BJ (cell line): Measurements from ENCODE around the gene TRAPPC3. TPM values are rescaled to one million over a fixed set of nuclear protein-coding genes. Genes with fewer than 3 reads are reported as not detected.
"Not testable (repeated sequence)": the region's sequence is repeated elsewhere in the genome, so short reads cannot be mapped to it uniquely, and the experiment has no call there.

Source experiments
- CTCF ChIA-PET: fragments of 350-600 bp; formaldehyde crosslinking; extraction: SDS; loops from one replicate; lab custom pipeline; 2021; ENCODE audit warnings: antibody characterized with exemption, inconsistent platforms; lab: Yijun Ruan, JAX
- POLR2A ChIA-PET: fragments of 300-600 bp; sonication (Branson Sonifier 250); formaldehyde crosslinking; extraction: SDS; loops from one replicate; lab custom pipeline; 2021; ENCODE audit warnings: antibody characterized with exemption; lab: Charles Lee
- DNase-seq: peaks from one replicate; pipeline ENCODE4 v3.0.0-alpha.2; 2011; ENCODE audit warnings: low read depth
- H3K27me3 ChIP-seq: 2 replicates; pipeline ENCODE4 v1.6.0; 2011; ENCODE audit warnings: low read length; ENCODE audit not compliant: control insufficient read depth, insufficient read depth
- H3K36me3 ChIP-seq: 2 replicates; pipeline ENCODE4 v1.5.1; 2011; ENCODE audit warnings: low read length; ENCODE audit not compliant: control insufficient read depth, insufficient read depth
- H3K4me3 ChIP-seq: 2 replicates; pipeline ENCODE4 v1.5.1; 2011; ENCODE audit warnings: low read depth, mild to moderate bottlenecking, control low read depth, low read length
- polyA plus RNA-seq: library from polyadenylated mRNA; depleted of rRNA; stranded (reverse); fragments of >200 nt; gene quantifications from 2 replicates; pipeline ENCODE4 v1.2.3, GENCODE V29; 2011
- TF ChIP-seq, protein P1 (sequence below): IDR thresholded peaks from 2 replicates; pipeline ENCODE4 v1.5.1; 2011; ENCODE audit warnings: low read depth, mild to moderate bottlenecking, control low read depth, inconsistent platforms, low read length, moderate library complexity; ENCODE audit not compliant: insufficient read depth

Gene TRAPPC3
- polyA plus RNA-seq, 1 experiment, result 65.4 TPM

- Histone ChIP-seq H3K27me3 (no peaks in the 10 kb centered on the region), H3K36me3 (no peaks in the 10 kb centered on the region), H3K4me3 (peak overlapping the region; percentile 43)
- TF ChIP-seq, protein P1, sequence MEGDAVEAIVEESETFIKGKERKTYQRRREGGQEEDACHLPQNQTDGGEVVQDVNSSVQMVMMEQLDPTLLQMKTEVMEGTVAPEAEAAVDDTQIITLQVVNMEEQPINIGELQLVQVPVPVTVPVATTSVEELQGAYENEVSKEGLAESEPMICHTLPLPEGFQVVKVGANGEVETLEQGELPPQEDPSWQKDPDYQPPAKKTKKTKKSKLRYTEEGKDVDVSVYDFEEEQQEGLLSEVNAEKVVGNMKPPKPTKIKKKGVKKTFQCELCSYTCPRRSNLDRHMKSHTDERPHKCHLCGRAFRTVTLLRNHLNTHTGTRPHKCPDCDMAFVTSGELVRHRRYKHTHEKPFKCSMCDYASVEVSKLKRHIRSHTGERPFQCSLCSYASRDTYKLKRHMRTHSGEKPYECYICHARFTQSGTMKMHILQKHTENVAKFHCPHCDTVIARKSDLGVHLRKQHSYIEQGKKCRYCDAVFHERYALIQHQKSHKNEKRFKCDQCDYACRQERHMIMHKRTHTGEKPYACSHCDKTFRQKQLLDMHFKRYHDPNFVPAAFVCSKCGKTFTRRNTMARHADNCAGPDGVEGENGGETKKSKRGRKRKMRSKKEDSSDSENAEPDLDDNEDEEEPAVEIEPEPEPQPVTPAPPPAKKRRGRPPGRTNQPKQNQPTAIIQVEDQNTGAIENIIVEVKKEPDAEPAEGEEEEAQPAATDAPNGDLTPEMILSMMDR, result no peak
- DNase-seq, result no peak
- ChIA-PET CTCF (interaction anchor here (0.7 to 4.4 kb wide), 9 partner anchors 8 to 124 kb away, joined by 3 to 33 read pairs (median 6); partner anchors contain the start of gene TRAPPC3), POLR2A (interaction anchor here (1.9 kb wide), 1 partner anchor 12 kb away, joined by 9 read pairs; the partner anchor contains the start of gene TRAPPC3)
These were observed 12.6 kb upstream of the TRAPPC3 start for GRCh38 chr1:36161641-36162531.

GRCh38 chr1:36160949-36161485, 11.7 kb upstream of the TRAPPC3 start:
- no peaks in the 10 kb centered on the region for H3K36me3 ChIP-seq

DNA sequence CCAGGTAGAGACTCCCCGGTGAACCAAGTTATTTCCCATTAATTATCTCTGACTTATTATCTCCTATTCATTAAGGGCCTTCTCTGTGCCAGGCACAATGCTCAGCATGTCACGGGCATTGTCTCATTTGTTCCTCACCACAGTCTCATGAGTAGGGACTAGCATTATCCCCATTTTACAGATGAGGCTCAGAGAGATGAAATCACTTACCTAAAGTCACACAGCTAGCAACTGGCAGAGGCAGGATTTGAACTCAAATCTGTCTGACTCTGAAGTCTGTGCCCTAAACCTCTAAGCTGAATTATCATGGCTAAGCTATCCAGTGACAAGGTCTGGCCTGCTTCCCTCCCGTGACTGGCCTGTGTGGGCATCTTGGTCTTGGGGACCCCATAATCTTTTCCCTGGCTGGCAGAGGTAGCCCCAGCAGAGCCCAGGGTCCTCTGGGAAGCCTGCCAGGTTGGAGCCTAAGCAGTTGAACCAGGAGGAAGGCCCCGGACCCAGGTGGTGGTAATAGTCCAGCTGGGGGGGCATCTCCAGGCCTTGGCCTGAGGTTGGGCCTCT, 11.2 kb upstream of the TRAPPC3 start:
- ChIA-PET POLR2A (interaction anchor here (1.9 kb wide), 1 partner anchor 10 kb away, joined by 9 read pairs; the partner anchor contains the start of gene TRAPPC3), CTCF (interaction anchor here (0.8 to 4.4 kb wide), 10 partner anchors 10 to 125 kb away, joined by 3 to 33 read pairs (median 4); partner anchors contain the start of gene TRAPPC3)
- peak overlapping the region; percentile 43 for H3K4me3 ChIP-seq
- no peak for DNase-seq
- H3K27me3 ChIP-seq, result no peaks in the 10 kb centered on the region
- TF ChIP-seq, protein P1, result no peak
- no peaks in the 10 kb centered on the region for H3K36me3 ChIP-seq

More at GRCh38 chr1:36160949-36161485, 11.7 kb upstream of the TRAPPC3 start:
- H3K4me3 ChIP-seq, result peak overlapping the region; percentile 43
- no peak for DNase-seq
- no peaks in the 10 kb centered on the region for H3K27me3 ChIP-seq
- ChIA-PET POLR2A (interaction anchor here (1.9 kb wide), 1 partner anchor 11 kb away, joined by 9 read pairs; the partner anchor contains the start of gene TRAPPC3), CTCF (interaction anchor here (0.8 to 4.4 kb wide), 10 partner anchors 9 to 124 kb away, joined by 3 to 33 read pairs (median 4); partner anchors contain the start of gene TRAPPC3)
- TF ChIP-seq, protein P1, result peak; percentile 53

GRCh38 chr1:36159614-36160387, 10.5 kb upstream of the TRAPPC3 start:
- ChIA-PET CTCF (interaction anchor here (0.6 to 4.4 kb wide), 9 partner anchors 9 to 264 kb away, joined by 3 to 33 read pairs (median 5); partner anchors contain the start of gene TRAPPC3), POLR2A (no interaction called here)
- Histone ChIP-seq H3K4me3 (no peak overlapping the region), H3K27me3 (no peaks in the 10 kb centered on the region), H3K36me3 (no peaks in the 10 kb centered on the region)
- DNase-seq, result no peak
- TF ChIP-seq, protein P1, result no peak

DNA sequence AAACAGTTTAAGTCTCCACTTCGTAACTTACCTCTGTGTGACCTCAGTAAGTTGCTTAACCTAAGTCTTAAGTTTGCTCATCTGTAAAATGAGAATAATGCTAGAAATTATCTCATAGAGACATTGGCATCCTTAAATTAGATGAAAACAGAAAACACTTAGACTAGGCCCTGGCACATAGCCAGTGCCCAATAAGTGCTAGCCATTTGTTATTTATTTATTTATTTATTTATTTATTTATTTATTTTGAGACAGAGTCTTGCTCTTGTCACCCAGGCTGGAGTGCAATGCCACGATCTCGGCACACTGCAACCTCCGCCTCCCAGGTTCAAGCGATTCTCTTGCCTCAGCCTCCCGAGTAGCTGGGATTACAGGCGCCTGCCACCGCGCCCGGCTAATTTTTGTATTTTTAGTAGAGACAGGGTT, 9.6 kb upstream of the TRAPPC3 start:
- not testable (repeated sequence) for DNase-seq, H3K4me3 ChIP-seq
- CTCF ChIA-PET, result interaction anchor here (3.4 to 4.4 kb wide), 3 partner anchors 8 to 29 kb away, joined by 13 to 33 read pairs (median 31); partner anchors contain the start of gene TRAPPC3

More for the DNA sequence above, 9.6 kb upstream of the TRAPPC3 start:
- POLR2A ChIA-PET, H3K27me3 ChIP-seq, H3K36me3 ChIP-seq: not testable (repeated sequence)
